Breast epithelium (tissue), 3 donors: ENCODE measurements around the gene P4HA3.

ENCODE experiments used
- CTCF ChIP-seq, 3 donors: fragments of 450-650 bp; IDR thresholded peaks; one replicate each; pipeline ENCODE4 v1.5.1; 2016 to 2017; ENCODE audit warnings: antibody characterized with exemption in 3 of 3, mild to moderate bottlenecking in 3 of 3, moderate library complexity in 3 of 3
- POLR2A ChIP-seq: fragments of 450-650 bp; IDR thresholded peaks from one replicate; pipeline ENCODE4 v1.6.1; 2016; ENCODE audit warnings: antibody characterized with exemption, mild to moderate bottlenecking, moderate library complexity
- POLR2AphosphoS5 ChIP-seq, 3 donors: sonication (generic); formaldehyde crosslinking; IDR thresholded peaks; one replicate each; pipeline ENCODE4 v1.6.1; 2017; ENCODE audit warnings: antibody characterized with exemption in 3 of 3

DNA sequence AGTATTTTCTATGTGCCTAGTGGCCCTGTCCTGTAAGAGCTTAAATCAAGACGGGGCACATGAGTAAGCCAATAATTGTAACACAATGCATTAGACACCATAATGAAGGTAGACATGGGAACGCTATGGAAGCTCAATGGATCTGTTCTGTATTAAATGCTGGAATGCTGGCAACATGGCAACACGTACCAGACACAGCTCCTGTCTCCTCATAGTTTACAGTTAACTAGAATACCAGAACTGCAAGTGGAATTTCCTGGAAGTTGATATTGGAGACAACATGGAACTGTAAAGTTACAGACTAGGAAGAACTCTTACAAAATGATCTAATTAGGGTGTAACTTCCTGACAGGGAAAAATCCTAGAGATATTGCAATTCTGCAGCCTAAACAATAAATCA is 12.4 kb downstream of the P4HA3 start:
- TF ChIP-seq CTCF (IDR thresholded peaks at IDR 0.05) (no peak), POLR2AphosphoS5 (IDR thresholded peaks at IDR 0.05) (no peak), POLR2A (no peak)
